ENCODE data around the gene SULT4A1.

Gene SULT4A1

GRCh38 chr22:43893266-43893665 lies 31.0 kb upstream of the SULT4A1 start:
- in situ Hi-C loops (cut with HindIII; ENCODE audit: low pct_unique_long_range_greater_than_20kb, low sequenced_read_pairs) = no loop called here
- no peak for TF ChIP-seq JUND (IDR thresholded peaks at IDR 0.05; ENCODE audit: low read depth)
- no peak for DNase-seq (ENCODE audit: low read depth in 1 of 2, low spot score in 1 of 2)

DNA sequence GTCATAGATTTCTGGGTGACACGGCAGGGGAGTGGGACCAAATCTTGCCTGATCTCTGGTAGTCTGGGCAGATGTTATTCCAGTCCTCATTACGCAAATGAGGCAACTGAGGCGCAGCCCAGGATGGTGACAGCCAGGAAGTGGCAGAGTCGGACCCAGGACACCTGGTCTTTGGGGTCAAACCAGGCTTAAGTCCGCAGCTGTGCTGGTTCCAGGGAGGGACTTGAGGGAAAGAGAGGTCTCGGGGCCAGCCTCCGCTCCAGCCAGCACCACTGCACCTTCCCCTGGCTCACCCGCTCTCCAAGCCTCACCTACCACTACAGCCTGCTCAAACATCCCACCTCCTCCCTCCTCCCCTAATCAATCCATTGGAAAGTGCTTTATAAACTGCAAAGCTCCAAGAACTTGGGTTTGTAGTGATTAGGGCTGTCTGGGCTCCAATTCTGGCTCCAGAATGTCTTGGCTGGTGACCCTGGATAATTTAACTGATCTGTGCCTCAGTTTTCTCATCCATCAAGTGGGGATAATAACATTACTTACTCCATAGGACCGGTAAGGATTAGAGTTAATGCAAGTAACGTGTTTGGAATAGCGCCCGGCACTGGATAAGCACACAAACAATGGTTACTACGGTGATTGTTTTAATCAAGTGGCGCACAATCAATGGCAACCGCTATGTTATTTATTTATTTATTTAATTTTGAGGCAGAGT lies 30.0 kb upstream of the SULT4A1 start:
- in situ Hi-C loops (cut with HindIII; ENCODE audit: low pct_unique_long_range_greater_than_20kb, low sequenced_read_pairs) = no loop called here
- no peak for DNase-seq (ENCODE audit: low read depth in 1 of 2, low spot score in 1 of 2)
- TF ChIP-seq JUND (IDR thresholded peaks at IDR 0.05; ENCODE audit: low read depth) = no peak

- no peak for DNase-seq (ENCODE audit: low read depth in 1 of 2, low spot score in 1 of 2)
- in situ Hi-C loops (cut with HindIII; ENCODE audit: low pct_unique_long_range_greater_than_20kb, low sequenced_read_pairs) = no loop called here
- TF ChIP-seq JUND (IDR thresholded peaks at IDR 0.05; ENCODE audit: low read depth) = no peak
Observed at GRCh38 chr22:43891360-43892182, 29.3 kb upstream of the SULT4A1 start, which contains the start of gene PNPLA5. Gene PNPLA5, minus strand, starts transcription at chr22:43892013. Its CDS starts 133 bp downstream, at chr22:43891880.

GRCh38 chr22:43890901-43891331 lies 28.6 kb upstream of the SULT4A1 start:
- in situ Hi-C loops (cut with HindIII; ENCODE audit: low pct_unique_long_range_greater_than_20kb, low sequenced_read_pairs) = no loop called here
- DNase-seq (ENCODE audit: low read depth in 1 of 2, low spot score in 1 of 2) = no peak
- no peak for TF ChIP-seq JUND (IDR thresholded peaks at IDR 0.05; ENCODE audit: low read depth)

DNA sequence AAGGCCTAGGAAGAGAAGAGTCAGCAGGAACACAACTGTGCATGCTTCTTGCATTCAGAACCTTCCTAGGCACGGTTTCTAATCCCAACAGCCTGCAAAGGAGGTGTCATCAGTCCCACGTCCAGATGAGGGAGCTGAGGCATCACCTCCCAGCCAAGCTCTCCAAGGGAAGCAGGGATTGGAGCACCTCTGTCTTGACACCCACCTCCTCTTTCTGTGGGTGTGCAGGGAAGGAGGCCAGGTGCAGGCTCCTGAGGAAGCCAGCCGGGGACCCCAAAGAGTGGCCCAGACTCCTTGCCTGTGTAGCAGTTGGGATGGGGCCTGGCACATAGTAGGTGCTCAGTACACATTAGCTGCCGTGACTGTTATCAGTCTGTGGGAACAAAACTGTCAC lies 27.5 kb upstream of the SULT4A1 start:
- DNase-seq (ENCODE audit: low read depth in 1 of 2, low spot score in 1 of 2) = peak; percentile 31 to 65
- no peak for TF ChIP-seq JUND (IDR thresholded peaks at IDR 0.05; ENCODE audit: low read depth)
- in situ Hi-C loops (cut with HindIII; ENCODE audit: low pct_unique_long_range_greater_than_20kb, low sequenced_read_pairs) = no loop called here

DNA sequence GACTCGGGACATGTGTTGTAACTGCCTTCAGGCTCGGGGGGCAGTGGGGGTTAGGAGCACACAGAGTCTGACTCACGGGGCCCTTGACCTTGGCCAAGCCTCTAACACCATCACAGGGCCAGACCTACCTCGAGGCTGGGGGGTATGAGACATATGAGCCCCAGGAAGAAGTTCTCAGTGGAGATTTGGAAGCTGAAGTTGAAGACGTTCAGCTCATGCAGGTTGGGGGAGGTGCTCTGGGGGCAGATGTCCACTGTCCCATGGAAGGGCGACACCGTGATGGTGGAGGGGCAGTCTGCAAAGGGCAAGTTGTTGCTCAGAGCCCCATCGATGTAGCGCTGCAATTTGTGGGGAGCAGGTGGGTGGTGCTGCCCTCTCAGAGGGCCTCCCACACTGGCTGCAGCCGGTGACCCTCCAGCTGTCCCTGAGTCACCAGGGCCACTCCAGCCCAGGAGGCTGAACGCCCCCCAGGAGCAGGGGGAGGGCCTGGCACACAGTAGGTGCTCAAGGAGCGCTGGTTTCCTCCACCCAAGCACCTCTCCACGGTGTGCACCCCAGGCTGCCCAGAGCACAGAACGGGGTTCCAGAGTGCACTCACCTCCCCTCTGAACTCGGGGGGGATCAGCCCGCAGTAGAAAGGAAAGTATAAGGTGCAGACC lies 27.0 kb upstream of the SULT4A1 start:
- TF ChIP-seq JUND (IDR thresholded peaks at IDR 0.05; ENCODE audit: low read depth) = no peak
- no peak for DNase-seq (ENCODE audit: low read depth in 1 of 2, low spot score in 1 of 2)
- in situ Hi-C loops (cut with HindIII; ENCODE audit: low pct_unique_long_range_greater_than_20kb, low sequenced_read_pairs) = no loop called here

- in situ Hi-C loops (cut with HindIII; ENCODE audit: low pct_unique_long_range_greater_than_20kb, low sequenced_read_pairs) = no loop called here
- TF ChIP-seq JUND (IDR thresholded peaks at IDR 0.05; ENCODE audit: low read depth) = no peak
- DNase-seq (ENCODE audit: low read depth in 1 of 2, low spot score in 1 of 2) = no peak
Observed at GRCh38 chr22:43888740-43889139, 26.4 kb upstream of the SULT4A1 start.

DNA sequence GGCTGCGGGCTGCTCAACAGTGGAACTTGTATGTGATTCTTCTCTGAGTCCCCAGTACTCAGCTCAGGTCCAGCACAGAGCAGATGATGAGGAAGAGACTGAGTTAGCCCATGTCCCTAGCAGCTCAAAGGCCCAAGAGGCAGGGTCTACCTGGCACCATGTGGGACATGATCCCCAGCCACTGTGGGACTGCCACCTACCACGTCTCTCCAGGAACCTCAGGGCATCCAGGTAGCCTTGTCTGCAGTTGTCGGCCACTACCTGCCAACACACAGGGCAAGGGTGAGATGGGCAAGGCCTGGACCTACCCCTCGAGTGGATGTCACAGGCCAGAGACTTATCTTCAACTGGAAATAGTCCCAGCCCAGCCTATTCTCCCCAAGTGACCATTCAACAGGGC lies 25.1 kb upstream of the SULT4A1 start:
- no peak for DNase-seq (ENCODE audit: low read depth in 1 of 2, low spot score in 1 of 2)
- no peak for TF ChIP-seq JUND (IDR thresholded peaks at IDR 0.05; ENCODE audit: low read depth)
- in situ Hi-C loops (cut with HindIII; ENCODE audit: low pct_unique_long_range_greater_than_20kb, low sequenced_read_pairs) = no loop called here

- TF ChIP-seq JUND (IDR thresholded peaks at IDR 0.05; ENCODE audit: low read depth) = no peak
- in situ Hi-C loops (cut with HindIII; ENCODE audit: low pct_unique_long_range_greater_than_20kb, low sequenced_read_pairs) = no loop called here
- DNase-seq (ENCODE audit: low read depth in 1 of 2, low spot score in 1 of 2) = no peak
Observed at GRCh38 chr22:43886231-43886630, 23.9 kb upstream of the SULT4A1 start.

GRCh38 chr22:43885786-43886185 lies 23.5 kb upstream of the SULT4A1 start:
- DNase-seq (ENCODE audit: low read depth in 1 of 2, low spot score in 1 of 2) = no peak
- in situ Hi-C loops (cut with HindIII; ENCODE audit: low pct_unique_long_range_greater_than_20kb, low sequenced_read_pairs) = no loop called here

DNA sequence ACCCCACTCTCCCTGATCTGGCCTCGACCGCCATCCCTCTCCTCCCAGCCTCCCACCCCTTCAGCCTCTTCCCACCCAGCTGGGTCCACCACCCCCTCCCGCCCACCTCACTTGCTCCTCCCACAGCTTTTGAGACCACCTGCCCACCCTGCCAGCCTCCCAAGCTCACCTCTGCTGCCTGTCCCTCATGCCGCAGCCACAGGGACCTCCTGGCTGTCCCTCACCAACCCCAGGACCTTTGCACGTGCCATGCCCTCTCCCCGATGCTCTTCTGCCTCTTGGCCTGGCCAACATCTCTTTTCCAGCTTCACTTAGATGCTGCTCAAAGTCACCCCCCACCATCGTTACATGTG lies 23.0 kb upstream of the SULT4A1 start:
- TF ChIP-seq JUND (IDR thresholded peaks at IDR 0.05; ENCODE audit: low read depth) = no peak
- in situ Hi-C loops (cut with HindIII; ENCODE audit: low pct_unique_long_range_greater_than_20kb, low sequenced_read_pairs) = no loop called here

More at GRCh38 chr22:43885786-43886185, 23.5 kb upstream of the SULT4A1 start:
- TF ChIP-seq JUND (IDR thresholded peaks at IDR 0.05; ENCODE audit: low read depth) = no peak

GRCh38 chr22:43884600-43885318 lies 22.4 kb upstream of the SULT4A1 start:
- in situ Hi-C loops (cut with HindIII; ENCODE audit: low pct_unique_long_range_greater_than_20kb, low sequenced_read_pairs) = no loop called here
- DNase-seq (ENCODE audit: low read depth in 1 of 2, low spot score in 1 of 2) = peak; percentile 60 to 62
- TF ChIP-seq JUND (IDR thresholded peaks at IDR 0.05; ENCODE audit: low read depth) = no peak

More for the DNA sequence above, 23.0 kb upstream of the SULT4A1 start:
- DNase-seq (ENCODE audit: low read depth in 1 of 2, low spot score in 1 of 2) = no peak

Data from T47D (cell line).